ENCODE data around the gene ZNF423. TPM values are rescaled to one million over a fixed set of nuclear protein-coding genes. Genes with fewer than 3 reads are reported as not detected.

ZNF423 gene
- polyA plus RNA-seq, 1 of the 3 experiments (the other 2 are of a cell fraction), result 1.2 TPM

- TF ChIP-seq RFX5 (IDR thresholded peaks at IDR 0.05; ENCODE audit: low read length) (no peak), YY1 (IDR thresholded peaks at IDR 0.05; ENCODE audit: low read depth) (no peak), TCF12 (IDR thresholded peaks at IDR 0.05) (no peak), CHD2 (IDR thresholded peaks at IDR 0.05; ENCODE audit: low read length, partially characterized antibody) (no peak)
These were observed 218.4 kb downstream of the ZNF423 start (continued) for GRCh38 chr16:49637511-49637910.

DNA sequence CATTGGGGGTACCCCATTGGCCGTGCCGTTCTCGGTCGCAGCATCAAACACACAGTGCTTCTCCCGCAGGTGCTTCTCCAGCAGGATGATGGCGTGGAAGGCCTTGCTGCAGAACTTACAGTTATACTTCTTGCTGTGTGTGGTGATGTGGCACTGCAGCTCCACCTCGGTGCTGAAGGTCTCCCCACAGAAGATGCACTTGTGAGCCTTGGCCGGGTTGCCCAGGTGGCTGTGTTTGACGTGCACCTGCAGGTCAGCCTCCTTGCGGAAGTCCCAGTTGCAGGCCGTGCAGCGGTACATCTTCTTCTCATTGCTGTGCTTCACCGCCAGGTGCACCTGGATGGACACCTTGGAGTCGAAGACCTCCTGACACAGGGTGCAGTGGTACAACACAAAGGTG, 219.3 kb downstream of the ZNF423 start:
- H3F3A ChIP-seq (replicated peaks; ENCODE audit: insufficient read depth), result no peaks in the 10 kb centered on the region
- ChIA-PET CTCF (interaction anchor here (0.7 to 1.3 kb wide), 2 partner anchors 19 to 20 kb away, joined by 3 to 5 read pairs; no protein-coding TSS in a partner anchor), POLR2A (no interaction called here)
- H2AFZ ChIP-seq (ENCODE audit: low read depth), result no peak overlapping the region
- no peaks in the 10 kb centered on the region for H3K79me2 ChIP-seq (ENCODE audit: insufficient read depth)
- H3K9me2 ChIP-seq, result no peaks in the 10 kb centered on the region
- TF ChIP-seq GABPA (IDR thresholded peaks at IDR 0.05; ENCODE audit: low read depth), result no peak
- no peak for TF ChIP-seq EZH2phosphoT487 (IDR thresholded peaks at IDR 0.05; ENCODE audit: borderline replicate concordance, low read depth)
- TF ChIP-seq SIN3A (IDR thresholded peaks at IDR 0.05; ENCODE audit: borderline replicate concordance, low read depth, low read length), result no peak
- no peak for TF ChIP-seq MAX (IDR thresholded peaks at IDR 0.05; ENCODE audit: low read depth)
- no peak for TF ChIP-seq JUND (IDR thresholded peaks at IDR 0.05)
- no peak for TF ChIP-seq YY1 (IDR thresholded peaks at IDR 0.05; ENCODE audit: low read depth)
- no peaks in the 10 kb centered on the region for H3K27me3 ChIP-seq (ENCODE audit: insufficient read depth)
- no peak overlapping the region for H3K4me2 ChIP-seq
- H3K9me3 ChIP-seq, result no peaks in the 10 kb centered on the region
- H3K4me1 ChIP-seq (ENCODE audit: control insufficient read depth in 1 of 2, insufficient read depth in 2 of 2, low read depth in 1 of 2, low read length in 1 of 2), result peaks cover 22 to 77% of the 10 kb centered on the region in 2 experiments; a peak in 3 of 4 replicates
- H3K36me3 ChIP-seq (replicated peaks in 1 of 2; ENCODE audit: control insufficient read depth in 1 of 2, insufficient read depth in 2 of 2, low read length in 1 of 2), result peaks cover 0 to 3% of the 10 kb centered on the region in 2 experiments
- DNase-seq, result no peak
- WGBS (ENCODE audit: low lambda C conversion rate), result 75% methylated on average over 11 of the region's 14 CpGs
- no peaks in the 10 kb centered on the region for H4K20me1 ChIP-seq (ENCODE audit: insufficient read depth)
- no peak overlapping the region for H3K4me3 ChIP-seq (ENCODE audit: low read depth in 2 of 2, low read length in 1 of 2)
- H3K27ac ChIP-seq (ENCODE audit: low read depth in 2 of 2, low read length in 1 of 2), result no peak overlapping the region; a peak in 1 of 4 replicates
- H3K9ac ChIP-seq, result no peak overlapping the region

GRCh38 chr16:49635591-49636581, 220.0 kb downstream of the ZNF423 start:
- POLR2A ChIA-PET, result no interaction called here
- H3F3A ChIP-seq (replicated peaks; ENCODE audit: insufficient read depth), result no peaks in the 10 kb centered on the region
- WGBS (ENCODE audit: low lambda C conversion rate), result 81% methylated on average over 39 of the region's 58 CpGs

More at GRCh38 chr16:49635591-49636581, 220.0 kb downstream of the ZNF423 start:
- H3K9ac ChIP-seq, result no peak overlapping the region
- no peaks in the 10 kb centered on the region for H3K9me2 ChIP-seq
- no peak overlapping the region for H3K4me3 ChIP-seq (ENCODE audit: low read depth in 2 of 2, low read length in 1 of 2)
- peaks cover 20 to 74% of the 10 kb centered on the region in 2 experiments; a peak in 3 of 4 replicates for H3K4me1 ChIP-seq (ENCODE audit: control insufficient read depth in 1 of 2, insufficient read depth in 2 of 2, low read depth in 1 of 2, low read length in 1 of 2)
- no peak overlapping the region; a peak in 1 of 4 replicates for H3K27ac ChIP-seq (ENCODE audit: low read depth in 2 of 2, low read length in 1 of 2)
- H3K9me3 ChIP-seq, result no peaks in the 10 kb centered on the region
- CTCF ChIA-PET, result interaction anchor here (1.3 to 1.4 kb wide), 2 partner anchors 19 to 222 kb away, joined by 3 to 5 read pairs; no protein-coding TSS in a partner anchor
- no peak overlapping the region for H3K4me2 ChIP-seq
- H2AFZ ChIP-seq (ENCODE audit: low read depth), result no peak overlapping the region
- H3K79me2 ChIP-seq (ENCODE audit: insufficient read depth), result no peaks in the 10 kb centered on the region
- no peak for TF ChIP-seq TEAD4 (IDR thresholded peaks at IDR 0.05; ENCODE audit: borderline replicate concordance, insufficient read depth)
- TF ChIP-seq FOSL2 (IDR thresholded peaks at IDR 0.05; ENCODE audit: borderline replicate concordance, low read depth), result no peak
- TF ChIP-seq MXI1 (IDR thresholded peaks at IDR 0.05; ENCODE audit: low read depth, low read length), result no peak
- no peak for TF ChIP-seq ELF1 (IDR thresholded peaks at IDR 0.05)
- TF ChIP-seq GATA2 (CRISPR knock-in tag; IDR thresholded peaks at IDR 0.05), result no peak
- TF ChIP-seq EZH2phosphoT487 (IDR thresholded peaks at IDR 0.05; ENCODE audit: borderline replicate concordance, low read depth), result no peak
- no peaks in the 10 kb centered on the region for H3K27me3 ChIP-seq (ENCODE audit: insufficient read depth)
- H4K20me1 ChIP-seq (ENCODE audit: insufficient read depth), result no peaks in the 10 kb centered on the region
- no peak for DNase-seq
- peaks cover 0 to 3% of the 10 kb centered on the region in 2 experiments for H3K36me3 ChIP-seq (replicated peaks in 1 of 2; ENCODE audit: control insufficient read depth in 1 of 2, insufficient read depth in 2 of 2, low read length in 1 of 2)
